Ascending aorta (tissue), 2 donors: Measurements from ENCODE around the gene TNFSF10. TPM values are rescaled to one million over a fixed set of nuclear protein-coding genes. Genes with fewer than 3 reads are reported as not detected.

Experiments
- DNase-seq, 2 donors: peaks; one replicate each; pipeline ENCODE4 v3.0.0-alpha.2; 2019; ENCODE audit warnings: low spot score in 2 of 2
- H3K27ac ChIP-seq, 2 donors: fragments of 200-600 bp; sonication (generic); one replicate each; pipeline ENCODE4 v1.5.1; 2016 to 2017; ENCODE audit warnings: mild to moderate bottlenecking in 1 of 2
- H3K27me3 ChIP-seq: fragments of 200-600 bp; sonication (generic); one replicate; pipeline ENCODE4 v1.5.1; 2017
- H3K36me3 ChIP-seq, 2 donors: fragments of 200-600 bp; sonication (generic); one replicate each; pipeline ENCODE4 v1.5.1; 2016
- H3K4me1 ChIP-seq, 2 donors: fragments of 200-600 bp; sonication (generic); one replicate each; pipeline ENCODE4 v1.5.1; 2016 to 2017; ENCODE audit warnings: mild to moderate bottlenecking in 1 of 2
- H3K4me3 ChIP-seq, 2 donors: fragments of 200-600 bp; sonication (generic); one replicate each; pipeline ENCODE4 v1.5.1; 2016 to 2017; ENCODE audit warnings: mild to moderate bottlenecking in 1 of 2
- H3K9me3 ChIP-seq, 2 donors: fragments of 200-600 bp; sonication (generic); one replicate each; pipeline ENCODE4 v1.5.1; 2016
- intact Hi-C: fragments of 100-400 bp; cut with DNase I; formaldehyde crosslinking; loops from one replicate; pipeline ENCODE4 v1.15.1; 2023
- total RNA-seq: library from RNA; depleted of rRNA; stranded (reverse); fragments of >200 nt; gene quantifications from one replicate; pipeline ENCODE4 v1.1.0, GENCODE V29; 2016
- TF ChIP-seq, protein P1 (sequence below), 3 experiments: fragments of 200-600 bp in 2 of 3; fragments of 450-650 bp in 1 of 3; sonication (generic) in 2 of 3; IDR thresholded peaks; one replicate each; pipeline ENCODE4 v1.5.1; 2016 to 2019; ENCODE audit warnings: antibody characterized with exemption in 3 of 3, mild to moderate bottlenecking in 1 of 3, moderate library complexity in 1 of 3

The TNFSF10 gene
- total RNA-seq, 1 donor from 2014 or later = 89.8 TPM

GRCh38 chr3:172470588-172470987 lies 52.6 kb downstream of the TNFSF10 start:
- Histone ChIP-seq H3K27ac (no peak overlapping the region), H3K4me3 (no peak overlapping the region), H3K4me1 (no peaks in the 10 kb centered on the region), H3K27me3 (no peaks in the 10 kb centered on the region), H3K9me3 (no peaks in the 10 kb centered on the region), H3K36me3 (no peaks in the 10 kb centered on the region)
- TF ChIP-seq, protein P1, sequence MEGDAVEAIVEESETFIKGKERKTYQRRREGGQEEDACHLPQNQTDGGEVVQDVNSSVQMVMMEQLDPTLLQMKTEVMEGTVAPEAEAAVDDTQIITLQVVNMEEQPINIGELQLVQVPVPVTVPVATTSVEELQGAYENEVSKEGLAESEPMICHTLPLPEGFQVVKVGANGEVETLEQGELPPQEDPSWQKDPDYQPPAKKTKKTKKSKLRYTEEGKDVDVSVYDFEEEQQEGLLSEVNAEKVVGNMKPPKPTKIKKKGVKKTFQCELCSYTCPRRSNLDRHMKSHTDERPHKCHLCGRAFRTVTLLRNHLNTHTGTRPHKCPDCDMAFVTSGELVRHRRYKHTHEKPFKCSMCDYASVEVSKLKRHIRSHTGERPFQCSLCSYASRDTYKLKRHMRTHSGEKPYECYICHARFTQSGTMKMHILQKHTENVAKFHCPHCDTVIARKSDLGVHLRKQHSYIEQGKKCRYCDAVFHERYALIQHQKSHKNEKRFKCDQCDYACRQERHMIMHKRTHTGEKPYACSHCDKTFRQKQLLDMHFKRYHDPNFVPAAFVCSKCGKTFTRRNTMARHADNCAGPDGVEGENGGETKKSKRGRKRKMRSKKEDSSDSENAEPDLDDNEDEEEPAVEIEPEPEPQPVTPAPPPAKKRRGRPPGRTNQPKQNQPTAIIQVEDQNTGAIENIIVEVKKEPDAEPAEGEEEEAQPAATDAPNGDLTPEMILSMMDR (IDR thresholded peaks at IDR 0.05) = no peak
- no peak for DNase-seq
- intact Hi-C loops = no loop called here

- intact Hi-C loops = no loop called here
- no peak overlapping the region for H3K27ac ChIP-seq
- no peaks in the 10 kb centered on the region for H3K4me1 ChIP-seq
- no peaks in the 10 kb centered on the region for H3K36me3 ChIP-seq
- TF ChIP-seq, protein P1 (IDR thresholded peaks at IDR 0.05) = no peak
- no peak overlapping the region for H3K4me3 ChIP-seq
- no peaks in the 10 kb centered on the region for H3K27me3 ChIP-seq
- H3K9me3 ChIP-seq = no peaks in the 10 kb centered on the region
- DNase-seq = no peak
These were observed 55.9 kb downstream of the TNFSF10 start for GRCh38 chr3:172467170-172467824.

GRCh38 chr3:172466553-172467130 lies 56.6 kb downstream of the TNFSF10 start:
- Histone ChIP-seq H3K4me1 (no peaks in the 10 kb centered on the region), H3K27me3 (no peaks in the 10 kb centered on the region), H3K27ac (no peak overlapping the region), H3K4me3 (no peak overlapping the region), H3K36me3 (no peaks in the 10 kb centered on the region), H3K9me3 (no peaks in the 10 kb centered on the region)
- intact Hi-C loops = no loop called here
- TF ChIP-seq, protein P1 (IDR thresholded peaks at IDR 0.05) = no peak
- DNase-seq = no peak

DNA sequence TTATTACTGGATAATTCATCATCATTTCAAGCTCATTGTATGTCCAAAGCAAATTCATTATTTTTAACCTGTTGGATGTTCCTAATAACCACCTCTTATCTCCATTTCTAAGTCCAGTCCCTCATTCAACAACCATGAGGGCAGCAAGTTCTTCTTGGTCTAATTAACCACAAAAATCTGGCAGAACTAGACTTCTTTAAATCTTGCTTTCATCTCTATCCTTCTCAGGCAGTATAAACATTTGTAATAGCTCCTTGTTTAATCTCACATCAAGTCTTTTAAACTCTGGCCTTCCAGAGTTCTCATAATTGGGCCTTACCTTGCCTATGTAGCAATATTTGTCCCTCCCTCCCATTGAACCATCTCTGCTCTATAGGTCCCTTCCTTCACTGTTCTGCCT lies 57.9 kb downstream of the TNFSF10 start:
- H3K27me3 ChIP-seq = no peaks in the 10 kb centered on the region
- no peaks in the 10 kb centered on the region for H3K36me3 ChIP-seq
- intact Hi-C loops = no loop called here
- H3K4me1 ChIP-seq = no peaks in the 10 kb centered on the region
- TF ChIP-seq, protein P1 (IDR thresholded peaks at IDR 0.05) = no peak
- H3K4me3 ChIP-seq = no peak overlapping the region
- no peaks in the 10 kb centered on the region for H3K9me3 ChIP-seq
- H3K27ac ChIP-seq = no peak overlapping the region
- no peak for DNase-seq

GRCh38 chr3:172464306-172464705 lies 58.9 kb downstream of the TNFSF10 start:
- no peaks in the 10 kb centered on the region for H3K9me3 ChIP-seq
- H3K36me3 ChIP-seq = no peaks in the 10 kb centered on the region
- no peaks in the 10 kb centered on the region for H3K4me1 ChIP-seq
- DNase-seq = no peak
- no peaks in the 10 kb centered on the region for H3K27me3 ChIP-seq
- TF ChIP-seq, protein P1 (IDR thresholded peaks at IDR 0.05) = no peak
- intact Hi-C loops = no loop called here
- H3K27ac ChIP-seq = no peak overlapping the region
- no peak overlapping the region for H3K4me3 ChIP-seq
